CD4-positive, alpha-beta T cell treated with Interleukin-12 subunit alpha and Interleukin-12 subunit beta, for 1 hour (primary cell): ENCODE data around the gene SRPK2.
A peak's percentile ranks its signal among the peaks of the same experiment; 100 is the strongest.

Experiments
- DNase-seq: peaks from one replicate; pipeline ENCODE4 v3.0.0-alpha.2; 2020

The SRPK2 gene

DNA sequence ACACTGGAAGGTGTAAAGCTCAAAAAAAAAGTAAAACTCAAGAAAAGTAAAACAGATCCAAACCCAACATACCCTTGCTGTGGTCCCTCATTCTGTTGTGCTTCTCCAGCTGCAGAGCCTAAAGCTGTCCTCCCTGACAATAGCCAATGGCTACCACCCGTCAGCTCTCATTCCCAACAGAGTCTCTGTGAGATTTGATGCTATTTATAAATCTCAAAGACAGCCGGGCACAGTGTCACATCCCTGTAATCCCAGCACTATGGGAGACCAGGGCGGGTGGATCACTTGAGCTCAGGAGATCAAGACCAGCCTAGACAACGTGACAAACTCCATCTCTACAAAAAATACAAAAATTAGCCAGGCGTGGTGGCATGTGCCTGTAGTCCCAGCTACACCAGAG lies 258.7 kb downstream of the SRPK2 start:
- DNase-seq: no peak

DNA sequence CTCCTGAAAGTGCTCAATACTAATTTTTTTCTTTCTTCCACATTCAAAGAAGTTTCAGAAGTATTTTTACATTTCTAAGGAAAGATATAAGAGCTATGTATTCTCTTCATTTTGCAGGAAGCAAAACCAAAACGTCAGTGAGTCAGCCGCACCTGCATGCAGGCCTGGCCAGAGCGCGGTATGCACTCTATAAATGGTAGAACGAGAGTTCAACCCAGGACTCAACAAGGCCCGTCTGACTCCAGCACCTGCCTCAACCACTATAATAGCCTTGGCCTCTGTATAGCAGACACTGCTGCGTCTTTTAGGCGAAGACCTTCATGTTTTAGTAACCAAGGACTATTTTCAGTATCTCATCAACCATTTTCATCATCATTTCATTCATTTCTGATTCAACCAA lies 261.5 kb downstream of the SRPK2 start:
- no peak for DNase-seq

DNA sequence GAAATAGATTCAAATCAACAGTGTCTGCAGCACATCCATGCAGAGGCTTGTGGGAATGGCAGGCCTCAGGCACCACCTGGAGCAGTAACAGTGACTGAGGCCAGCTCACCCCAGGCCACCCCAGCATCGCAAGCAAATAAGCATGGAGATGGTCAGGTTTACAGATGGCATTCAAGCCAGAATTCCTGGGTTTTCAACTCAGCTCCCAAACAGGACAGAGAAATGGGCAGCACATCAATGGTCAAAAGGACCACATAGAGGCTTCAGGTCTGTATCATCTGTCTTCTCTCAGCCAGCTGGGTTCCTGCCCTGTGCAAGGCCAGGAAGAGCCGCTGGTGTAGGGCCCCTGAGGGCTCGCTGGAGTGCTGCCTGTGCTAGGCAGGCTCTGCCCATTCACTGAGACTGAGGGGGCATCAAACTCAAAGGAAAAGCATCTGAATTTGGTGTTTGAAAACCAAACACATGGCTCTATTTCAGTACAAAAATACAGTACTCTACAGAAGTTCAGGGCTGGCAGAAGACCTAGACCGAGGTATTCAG lies 262.2 kb downstream of the SRPK2 start:
- DNase-seq: no peak

DNA sequence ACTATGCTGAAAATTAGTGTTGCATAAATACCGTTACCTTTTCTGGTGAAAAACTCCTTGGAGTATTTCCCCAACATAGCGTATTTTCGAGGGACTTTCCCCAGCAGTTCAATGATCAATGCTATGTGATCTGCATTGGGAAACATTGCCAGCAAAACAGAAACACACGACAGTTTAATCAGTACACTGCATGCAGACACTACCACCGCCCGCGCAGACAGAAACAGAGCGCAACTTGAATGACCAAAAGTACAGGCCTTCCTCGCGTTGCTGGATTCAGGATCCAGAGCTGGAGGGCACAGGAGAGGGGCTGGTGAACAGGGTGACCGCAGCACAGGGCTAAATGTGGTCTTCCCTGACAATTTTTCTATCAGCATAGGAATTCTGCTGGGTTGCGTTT lies 263.0 kb downstream of the SRPK2 start:
- DNase-seq: no peak

DNA sequence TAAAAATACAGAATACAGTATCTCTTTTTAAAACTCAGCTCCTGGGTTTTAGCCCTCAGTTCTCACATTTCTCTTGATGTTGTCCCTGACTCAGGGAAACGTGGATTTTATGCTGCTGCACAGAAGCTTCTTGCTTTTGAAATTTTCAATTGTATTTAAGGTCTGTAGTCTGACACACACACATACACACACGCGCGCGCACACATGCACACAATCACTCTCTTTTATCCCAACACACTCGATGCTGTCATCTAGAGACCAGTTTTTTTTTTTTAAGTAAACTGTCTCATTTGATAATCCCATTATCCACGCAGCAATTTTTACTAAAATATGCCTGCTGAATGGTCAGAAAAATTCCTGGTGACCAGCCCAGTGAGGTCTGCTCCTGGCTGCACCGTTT lies 266.1 kb downstream of the SRPK2 start:
- no peak for DNase-seq

DNA sequence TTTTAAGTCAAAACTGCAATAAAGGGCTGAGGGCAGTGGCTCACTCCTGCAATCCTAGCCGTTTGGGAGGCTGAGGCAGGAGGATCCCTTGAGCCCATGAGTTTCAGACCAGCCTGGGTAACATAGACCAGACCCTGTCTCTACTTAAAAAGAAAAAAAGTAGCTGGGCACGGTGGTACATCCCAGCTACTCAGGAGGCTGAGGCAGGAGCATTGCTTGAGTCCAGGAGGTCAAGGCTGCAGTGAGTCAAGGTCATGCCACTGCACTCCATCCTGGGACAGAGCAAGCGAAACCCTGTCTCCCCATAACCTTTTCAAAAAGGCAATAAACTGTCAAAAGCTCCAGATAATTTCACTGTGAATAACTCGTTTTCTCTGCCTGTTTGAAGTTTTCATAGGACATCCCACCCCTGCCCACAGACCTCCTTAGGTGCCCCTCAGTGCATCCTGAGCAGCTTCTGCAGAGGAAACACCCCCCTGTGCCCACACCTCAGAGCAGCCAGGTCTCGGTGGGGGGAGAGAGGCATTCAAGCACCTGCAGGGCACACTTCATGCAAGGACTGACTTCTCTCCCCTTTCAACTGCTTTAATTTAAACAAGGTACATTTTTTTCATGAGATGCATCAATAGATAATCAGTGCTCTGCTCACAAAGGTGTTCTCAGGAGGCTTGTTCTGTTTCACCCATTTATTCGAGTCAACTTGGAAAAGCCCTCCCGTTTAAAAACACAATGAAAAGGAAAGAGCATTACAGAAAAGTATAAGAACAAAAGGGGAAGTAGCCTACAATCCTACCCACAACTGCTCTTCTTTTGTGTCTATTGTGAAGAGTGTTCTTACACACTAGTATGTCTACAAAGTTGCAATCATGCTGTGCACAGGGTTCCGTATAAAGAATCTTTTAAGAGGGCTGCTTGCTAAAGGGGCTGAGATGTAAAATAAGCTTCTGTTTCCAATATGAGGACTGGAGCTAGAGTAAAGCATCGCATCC lies 269.8 kb downstream of the SRPK2 start:
- no peak for DNase-seq

DNA sequence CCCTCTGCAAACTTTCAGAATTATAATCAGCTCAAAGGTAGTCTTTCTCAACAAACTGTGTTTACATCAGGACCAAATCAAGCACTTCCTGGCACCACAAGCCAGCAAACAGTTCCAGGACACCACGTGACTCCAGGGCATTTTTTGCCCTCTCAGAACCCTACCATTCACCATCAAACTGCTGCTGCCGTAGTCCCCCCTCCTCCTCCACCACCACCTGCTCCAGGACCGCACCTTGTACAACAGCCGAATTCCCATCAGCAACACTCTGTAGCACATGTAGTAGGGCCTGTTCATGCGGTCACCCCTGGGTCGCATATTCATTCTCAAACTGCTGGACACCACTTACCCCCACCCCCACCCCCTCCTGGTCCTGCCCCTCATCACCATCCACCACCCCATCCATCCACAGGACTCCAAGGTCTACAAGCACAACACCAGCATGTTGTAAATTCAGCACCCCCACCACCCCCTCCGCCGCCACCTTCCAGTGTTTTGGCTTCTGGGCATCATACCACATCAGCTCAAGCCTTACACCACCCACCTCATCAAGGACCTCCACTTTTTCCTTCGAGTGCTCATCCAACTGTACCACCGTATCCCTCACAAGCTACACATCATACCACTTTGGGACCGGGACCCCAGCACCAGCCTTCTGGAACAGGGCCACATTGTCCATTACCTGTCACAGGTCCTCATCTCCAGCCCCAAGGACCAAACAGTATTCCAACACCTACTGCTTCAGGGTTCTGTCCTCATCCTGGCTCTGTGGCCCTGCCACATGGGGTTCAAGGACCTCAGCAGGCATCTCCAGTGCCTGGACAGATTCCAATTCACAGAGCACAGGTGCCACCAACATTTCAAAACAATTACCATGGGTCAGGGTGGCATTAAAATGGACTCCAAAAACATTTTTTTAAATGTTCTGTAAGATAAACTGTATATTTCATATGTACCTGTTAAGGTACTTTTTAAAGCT lies 276.0 kb downstream of the SRPK2 start:
- no peak for DNase-seq

DNA sequence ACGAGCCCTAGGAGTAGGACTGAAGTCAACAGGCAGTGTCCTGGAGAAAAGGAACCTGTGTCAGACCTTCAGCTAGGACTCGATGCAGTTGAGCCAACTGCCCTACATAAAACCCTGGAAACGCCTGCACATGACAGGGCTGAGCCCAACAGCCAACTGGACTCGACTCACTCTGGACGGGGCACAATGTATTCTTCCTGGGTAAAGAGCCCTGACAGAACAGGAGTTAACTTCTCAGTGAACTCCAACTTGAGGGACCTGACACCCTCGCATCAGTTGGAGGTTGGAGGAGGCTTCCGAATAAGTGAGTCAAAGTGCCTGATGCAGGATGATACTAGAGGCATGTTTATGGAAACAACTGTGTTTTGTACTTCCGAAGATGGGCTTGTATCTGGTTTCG lies 281.3 kb downstream of the SRPK2 start:
- no peak for DNase-seq

DNA sequence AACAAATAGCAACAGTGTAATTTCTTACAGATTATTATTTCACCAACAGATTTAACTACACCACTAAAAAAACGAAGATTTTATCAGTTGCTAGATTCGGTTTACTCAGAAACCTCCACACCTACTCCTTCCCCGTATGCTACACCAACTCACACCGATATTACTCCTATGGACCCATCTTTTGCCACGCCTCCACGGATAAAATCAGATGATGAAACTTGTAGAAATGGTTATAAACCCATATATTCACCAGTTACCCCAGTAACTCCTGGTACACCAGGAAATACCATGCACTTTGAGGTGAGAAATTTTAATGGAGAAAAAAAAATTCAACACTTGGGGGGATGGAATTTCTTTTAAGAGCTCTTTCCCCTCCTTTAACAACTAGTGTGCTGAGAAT lies 282.2 kb downstream of the SRPK2 start:
- DNase-seq: peak; percentile 7

DNA sequence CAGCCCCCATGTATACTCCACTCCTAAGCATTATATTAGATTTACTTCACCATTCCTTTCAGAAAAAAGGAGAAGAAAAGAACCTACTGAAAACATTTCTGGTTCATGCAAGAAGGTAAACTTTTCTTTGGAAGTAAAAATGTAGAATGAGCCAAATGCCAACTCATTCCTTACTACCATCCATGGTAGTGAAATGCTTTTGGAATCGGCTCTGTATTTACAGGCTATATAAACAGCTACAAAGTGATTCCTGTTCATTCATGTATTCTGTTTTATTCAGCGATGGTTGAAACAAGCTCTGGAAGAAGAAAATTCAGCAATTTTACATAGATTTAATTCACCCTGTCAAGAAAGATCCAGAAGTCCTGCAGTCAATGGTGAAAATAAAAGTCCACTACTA lies 283.1 kb downstream of the SRPK2 start:
- DNase-seq: no peak

DNA sequence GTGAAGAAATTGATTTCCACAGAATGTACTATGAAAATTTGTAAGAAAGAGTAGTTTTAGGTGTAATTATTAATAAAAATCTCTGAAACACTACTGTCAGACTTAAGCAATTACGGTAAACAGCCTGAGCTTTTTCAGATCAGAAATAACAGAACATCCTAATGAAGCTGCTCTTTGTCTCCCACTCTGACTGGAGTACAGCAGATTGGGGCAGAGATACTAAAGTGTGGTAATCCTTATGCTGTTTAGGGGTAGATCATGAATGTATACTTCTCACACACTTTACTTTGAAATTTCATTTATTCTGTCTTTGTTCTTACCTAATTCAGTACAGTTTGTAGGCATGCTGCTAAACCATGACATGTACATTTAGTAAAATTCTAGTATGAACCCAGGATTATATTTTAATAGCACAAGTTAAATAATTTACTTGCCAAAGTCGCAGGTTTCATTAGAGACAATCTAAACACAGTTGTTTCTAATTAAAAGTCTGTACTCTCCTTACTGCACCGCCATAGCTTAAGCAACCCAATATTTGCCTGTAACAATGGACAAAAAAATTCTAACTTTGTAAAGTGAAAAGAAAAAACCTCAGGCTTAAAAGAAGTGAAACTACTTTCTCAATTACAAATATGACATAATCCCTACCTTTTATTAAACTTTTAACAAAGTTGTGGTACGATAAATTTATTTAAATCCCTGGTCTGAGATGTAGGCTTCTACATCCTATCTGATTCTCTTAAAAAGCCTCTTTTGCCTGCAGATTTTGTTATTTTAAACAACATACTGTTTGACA lies 286.0 kb downstream of the SRPK2 start:
- DNase-seq: no peak

DNA sequence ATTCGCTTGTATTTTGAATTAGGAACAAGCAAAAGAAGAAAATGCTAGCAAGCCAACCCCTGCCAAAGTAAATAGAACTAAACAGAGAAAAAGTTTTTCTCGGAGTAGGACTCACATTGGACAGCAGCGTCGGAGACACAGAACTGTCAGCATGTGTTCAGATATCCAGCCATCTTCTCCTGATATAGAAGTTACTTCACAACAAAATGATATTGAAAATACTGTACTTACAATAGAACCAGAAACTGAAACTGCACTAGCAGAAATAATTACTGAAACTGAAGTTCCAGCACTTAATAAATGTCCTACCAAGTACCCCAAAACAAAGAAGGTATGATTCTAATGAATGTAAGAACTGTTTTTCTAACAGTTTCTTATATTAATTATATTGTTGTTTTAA lies 286.9 kb downstream of the SRPK2 start:
- DNase-seq: no peak

DNA sequence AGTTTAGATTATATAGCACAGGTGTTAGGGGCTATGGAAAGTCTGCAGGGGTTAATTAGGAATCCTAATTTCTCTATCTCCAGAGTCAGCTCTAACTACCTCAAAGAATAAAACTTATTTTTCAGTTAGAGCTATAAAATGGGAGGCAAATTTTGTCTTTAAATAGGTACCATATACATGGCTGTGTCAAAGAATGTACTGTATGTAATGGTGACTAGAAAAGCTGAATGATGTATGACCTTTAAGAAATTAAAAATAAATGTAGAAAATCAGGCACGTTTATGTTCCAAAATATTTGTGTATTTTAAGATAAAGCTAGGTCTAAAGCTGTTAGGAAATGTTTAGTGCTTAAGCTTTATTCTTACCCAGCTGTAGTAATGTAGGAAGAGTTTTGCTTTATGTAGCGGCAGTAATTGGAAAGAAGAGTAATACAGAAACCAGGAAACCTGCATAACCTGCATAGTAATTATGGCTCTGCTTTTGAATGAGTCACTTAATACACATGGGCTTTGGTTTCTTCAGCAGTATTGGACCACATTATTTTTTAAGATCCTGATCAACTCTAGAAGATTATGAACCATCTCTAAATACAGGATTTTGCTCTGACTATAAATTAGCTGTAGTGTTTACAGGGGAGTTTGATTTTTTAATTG lies 289.7 kb downstream of the SRPK2 start:
- DNase-seq: no peak

DNA sequence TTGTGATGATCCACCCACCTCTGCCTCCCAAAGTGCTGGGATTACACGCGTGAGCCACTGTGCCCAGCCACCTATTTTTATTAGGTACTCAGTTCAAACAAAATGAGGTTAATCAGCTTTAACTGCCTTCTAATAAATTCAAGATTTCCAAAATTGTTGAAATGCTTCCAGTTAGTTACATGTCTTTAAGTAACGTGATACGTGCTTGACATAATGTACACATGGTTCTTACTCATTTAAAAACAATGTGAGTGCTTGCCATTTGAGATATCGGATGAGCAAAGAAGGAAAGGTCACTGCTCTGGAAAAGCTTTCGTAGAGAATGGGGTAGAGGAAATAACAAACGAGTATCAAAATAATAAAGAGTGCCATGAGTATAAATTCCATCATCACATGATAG lies 291.1 kb downstream of the SRPK2 start:
- no peak for DNase-seq

DNA sequence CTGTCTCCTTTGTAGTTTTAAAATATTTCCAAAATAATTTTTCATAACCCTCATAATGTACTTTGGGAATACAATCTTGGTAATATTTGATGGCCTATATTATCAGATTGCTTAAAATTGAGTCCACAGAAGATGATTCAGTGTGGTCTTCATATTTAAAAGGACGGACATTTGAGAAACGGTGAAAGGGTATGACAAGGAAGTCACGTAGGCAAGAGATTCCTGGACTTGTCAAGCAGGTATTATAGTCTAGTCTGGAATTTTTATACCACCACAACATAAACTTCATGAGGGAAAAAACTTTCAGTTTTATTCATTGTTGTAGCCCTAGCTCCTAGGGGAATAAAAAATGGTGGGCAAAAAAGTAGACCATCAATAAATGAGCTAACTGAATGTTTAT lies 292.4 kb downstream of the SRPK2 start:
- DNase-seq: no peak

DNA sequence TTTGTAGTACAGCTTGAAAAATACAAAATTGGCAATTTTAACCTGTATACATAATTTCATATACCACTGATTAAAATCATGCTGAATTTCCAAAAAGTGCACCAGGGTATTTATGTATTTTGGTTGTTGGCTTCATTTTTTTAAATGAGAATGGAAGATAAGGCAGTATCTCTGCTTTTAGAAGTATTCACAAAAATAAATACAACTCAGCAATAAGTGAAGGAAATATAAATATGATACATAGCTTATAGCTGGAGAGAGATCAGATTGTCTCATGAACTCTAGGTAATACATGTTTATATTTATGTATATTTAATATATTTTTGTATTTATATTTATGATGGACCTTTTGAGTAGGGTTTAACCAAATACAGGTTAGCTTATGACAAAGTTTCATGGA lies 293.8 kb downstream of the SRPK2 start:
- DNase-seq: no peak

DNA sequence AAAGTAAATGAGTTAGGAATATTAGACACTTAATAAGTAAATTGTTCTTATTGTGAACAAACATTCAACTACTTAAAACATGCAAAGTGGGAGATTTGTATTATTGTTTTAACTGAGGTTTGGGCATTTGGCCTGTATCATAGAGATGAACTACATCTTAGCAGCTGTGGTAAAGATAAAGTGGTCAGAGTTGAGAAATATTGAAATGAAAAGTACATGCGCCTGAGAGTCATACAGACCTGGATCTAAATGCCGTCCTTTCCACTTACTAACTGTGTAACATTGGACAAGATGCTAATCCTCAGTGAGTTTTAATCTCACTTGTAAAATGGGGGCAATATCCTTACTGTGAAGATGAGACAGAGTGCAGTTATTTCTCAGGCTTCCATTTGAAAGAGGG lies 300.3 kb downstream of the SRPK2 start:
- DNase-seq: no peak

DNA sequence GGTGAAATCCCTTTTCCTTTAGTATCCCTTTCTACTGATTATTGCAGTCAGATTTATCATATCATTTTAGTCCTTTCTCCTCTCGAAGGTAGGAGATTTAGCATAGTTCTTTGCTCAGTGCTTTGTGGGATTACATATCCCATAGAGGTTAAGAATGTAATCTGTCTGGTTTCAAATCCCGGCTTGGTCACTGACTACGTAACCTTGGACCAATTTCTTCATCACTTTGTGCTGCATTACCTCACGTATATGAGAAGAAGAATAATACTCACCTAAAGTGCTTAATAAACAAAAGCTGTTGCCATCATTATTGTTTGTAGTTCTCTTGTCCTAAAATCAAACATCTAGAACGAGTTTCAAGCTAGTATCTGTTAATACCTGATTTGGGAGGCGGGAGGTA lies 300.7 kb downstream of the SRPK2 start:
- DNase-seq: no peak

DNA sequence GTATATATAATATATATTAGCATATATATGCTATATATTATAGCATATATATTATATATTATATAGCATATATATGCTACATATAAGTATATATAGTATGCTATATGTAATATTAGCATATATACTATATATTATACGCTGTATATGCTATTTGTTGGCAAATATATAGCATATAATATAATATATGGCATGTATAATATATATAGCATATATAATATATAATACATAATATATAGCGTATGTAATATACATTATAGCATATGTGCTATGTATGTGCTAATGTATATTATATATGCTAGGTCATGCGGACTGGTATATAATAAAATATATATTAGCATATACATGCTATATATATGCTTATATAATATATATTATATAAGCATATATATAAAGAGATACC lies 301.9 kb downstream of the SRPK2 start:
- DNase-seq: no peak

DNA sequence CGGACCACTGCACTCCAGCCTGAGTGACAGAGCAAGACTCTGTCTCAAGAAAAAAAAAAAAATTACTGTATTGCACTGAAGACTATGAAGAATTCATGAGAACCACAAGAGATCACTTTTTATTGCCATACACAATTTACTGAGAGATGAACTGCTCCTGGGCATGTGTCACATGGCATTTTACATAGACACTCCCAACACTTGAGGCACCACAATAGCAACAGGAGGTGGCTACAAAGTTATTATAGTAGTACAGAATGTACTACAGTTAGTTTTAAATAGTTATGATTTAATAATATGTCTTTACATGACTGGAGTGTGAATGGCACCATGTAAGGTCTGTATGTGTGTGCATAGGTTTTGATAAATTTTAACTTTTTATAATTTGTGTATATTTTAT lies 304.1 kb downstream of the SRPK2 start:
- no peak for DNase-seq

DNA sequence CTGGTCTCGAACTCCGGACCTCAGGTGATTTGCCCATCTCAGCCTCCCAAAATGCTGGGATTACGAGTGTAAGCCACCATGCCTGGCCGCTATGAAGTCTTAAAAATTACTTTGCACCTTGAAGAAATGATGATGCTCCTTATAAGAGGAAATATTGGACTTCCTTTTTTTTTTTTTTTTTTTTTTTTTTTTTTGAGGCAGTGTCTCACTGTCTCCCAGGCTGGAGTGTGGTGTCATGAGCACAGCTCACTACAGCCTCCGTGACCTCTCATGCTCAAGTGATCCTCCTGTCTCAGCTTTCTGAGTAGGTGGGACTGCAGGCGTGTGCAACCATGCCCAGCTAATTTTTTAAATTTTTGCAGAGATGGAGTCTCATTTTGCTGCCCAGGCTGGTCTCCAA lies 309.4 kb downstream of the SRPK2 start:
- DNase-seq: no peak

DNA sequence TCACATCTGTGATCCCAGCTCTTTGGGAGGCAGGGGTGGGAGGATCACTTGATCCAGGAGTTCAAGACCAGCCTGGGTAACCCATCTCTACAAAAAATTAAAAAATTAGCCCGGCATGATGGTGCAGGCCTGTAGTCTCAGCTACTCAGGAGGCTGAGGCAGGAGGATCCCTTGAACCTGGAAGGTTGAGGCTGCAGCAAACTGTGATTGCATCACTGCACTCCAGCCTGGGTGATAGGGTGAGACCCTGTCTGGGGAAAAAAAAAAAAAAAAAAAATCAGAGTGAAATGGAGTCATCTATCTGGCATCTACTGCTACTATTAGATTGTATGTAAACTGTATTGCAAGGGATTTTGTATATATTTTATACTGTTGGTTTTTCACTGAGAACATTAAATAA lies 315.6 kb downstream of the SRPK2 start:
- no peak for DNase-seq
